Stimulated activated CD8-positive, alpha-beta memory T cell treated with anti-CD3 and anti-CD28 coated beads, Interleukin-15, amount 100 ng/mL, for 1 hour (primary cell): ENCODE measurements around the gene SLCO3A1.

Source experiments
- DNase-seq: peaks from one replicate; pipeline ENCODE4 v3.0.0-alpha.2; 2020; ENCODE audit warnings: low read depth

Gene SLCO3A1

DNA sequence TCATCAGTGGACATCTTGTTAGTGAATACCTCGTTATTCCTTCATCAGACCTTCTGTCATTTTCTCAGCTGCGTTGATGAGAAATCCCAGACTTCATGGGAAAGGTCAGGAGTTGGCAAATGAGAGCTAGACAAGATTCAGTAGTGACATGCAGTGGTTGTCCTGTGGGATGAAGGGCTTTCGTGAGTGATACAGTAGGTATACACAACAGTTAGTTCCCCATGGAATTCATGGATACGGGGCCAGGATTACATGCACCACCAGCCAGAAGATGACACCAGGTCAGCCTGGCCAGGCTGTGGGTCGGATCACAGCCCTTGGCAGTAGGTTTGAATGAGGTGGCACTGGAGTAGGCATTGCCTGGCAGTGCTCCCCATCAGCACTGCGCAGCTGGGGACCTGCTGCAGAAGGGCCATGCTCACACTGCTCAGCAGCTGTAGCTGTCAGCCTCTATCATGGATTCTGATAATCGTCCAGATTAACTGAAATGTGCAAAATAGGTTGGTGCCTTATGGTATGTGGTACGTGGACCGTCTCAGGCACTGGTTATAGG lies 150.1 kb downstream of the SLCO3A1 start:
- DNase-seq, result no peak

DNA sequence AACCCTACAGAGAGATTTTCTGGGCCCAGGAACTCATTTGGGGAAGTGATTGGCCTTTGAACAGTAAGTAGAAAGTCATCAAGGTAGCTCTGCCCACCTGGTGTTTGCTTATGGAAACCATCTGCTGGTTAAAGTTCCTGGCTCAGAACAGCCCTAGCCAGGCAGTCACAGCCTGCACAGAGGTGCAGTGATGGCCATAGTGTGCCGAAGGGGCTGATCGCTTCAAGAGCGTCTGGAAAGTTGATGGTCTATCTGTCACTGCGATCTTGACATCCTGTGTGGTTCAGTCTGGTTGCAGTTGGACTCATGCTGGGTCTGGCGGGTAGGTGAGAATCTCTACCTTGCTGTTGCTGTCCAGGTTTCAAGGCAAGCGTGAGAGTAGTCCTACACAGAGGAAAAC lies 151.6 kb downstream of the SLCO3A1 start:
- no peak for DNase-seq

GRCh38 chr15:92006186-92007028 lies 152.9 kb downstream of the SLCO3A1 start:
- no peak for DNase-seq

DNA sequence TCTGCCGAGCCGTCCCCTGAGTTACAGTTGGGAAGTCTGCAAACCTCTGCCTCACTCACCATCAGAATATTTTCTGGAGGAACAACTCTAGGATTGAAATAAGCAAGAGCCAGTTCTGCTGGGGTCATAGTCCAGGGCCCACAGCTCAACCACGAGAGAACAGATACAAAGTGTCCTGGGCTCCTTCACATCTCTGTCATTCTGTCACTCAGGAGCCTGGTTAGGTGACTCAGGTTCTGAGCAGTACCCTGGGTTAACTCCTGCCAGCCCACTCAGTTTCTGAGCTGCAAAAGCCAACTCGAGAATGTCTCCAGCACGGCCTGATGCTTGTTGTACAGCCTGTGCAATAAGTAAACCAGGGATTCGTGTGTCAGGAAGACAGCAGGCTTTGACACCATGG lies 155.7 kb downstream of the SLCO3A1 start:
- no peak for DNase-seq

GRCh38 chr15:92011611-92012367 lies 158.3 kb downstream of the SLCO3A1 start:
- DNase-seq, result no peak

- no peak for DNase-seq
Observed at GRCh38 chr15:92012368-92012629, 158.8 kb downstream of the SLCO3A1 start.

DNA sequence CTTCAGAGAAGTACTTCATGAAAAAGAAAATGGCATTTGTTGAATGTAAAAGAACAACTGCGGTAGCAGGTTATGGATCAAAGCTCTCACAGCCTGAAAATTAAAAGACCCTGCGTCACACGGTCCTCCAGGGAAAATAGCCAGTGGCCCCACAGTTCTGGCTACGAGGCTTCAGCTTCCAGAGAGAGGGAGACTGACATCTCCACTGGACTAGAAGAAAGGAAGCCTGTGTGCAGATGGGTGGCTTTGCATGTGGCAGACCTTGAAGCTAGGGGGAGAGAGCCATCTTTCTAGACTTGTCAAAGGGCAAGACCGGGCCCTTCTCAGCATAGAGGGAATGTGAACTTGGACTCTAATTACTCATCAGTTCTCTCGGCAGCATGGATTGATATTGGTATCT lies 159.4 kb downstream of the SLCO3A1 start:
- DNase-seq, result no peak

GRCh38 chr15:92014281-92015030 lies 160.9 kb downstream of the SLCO3A1 start:
- DNase-seq, result no peak

DNA sequence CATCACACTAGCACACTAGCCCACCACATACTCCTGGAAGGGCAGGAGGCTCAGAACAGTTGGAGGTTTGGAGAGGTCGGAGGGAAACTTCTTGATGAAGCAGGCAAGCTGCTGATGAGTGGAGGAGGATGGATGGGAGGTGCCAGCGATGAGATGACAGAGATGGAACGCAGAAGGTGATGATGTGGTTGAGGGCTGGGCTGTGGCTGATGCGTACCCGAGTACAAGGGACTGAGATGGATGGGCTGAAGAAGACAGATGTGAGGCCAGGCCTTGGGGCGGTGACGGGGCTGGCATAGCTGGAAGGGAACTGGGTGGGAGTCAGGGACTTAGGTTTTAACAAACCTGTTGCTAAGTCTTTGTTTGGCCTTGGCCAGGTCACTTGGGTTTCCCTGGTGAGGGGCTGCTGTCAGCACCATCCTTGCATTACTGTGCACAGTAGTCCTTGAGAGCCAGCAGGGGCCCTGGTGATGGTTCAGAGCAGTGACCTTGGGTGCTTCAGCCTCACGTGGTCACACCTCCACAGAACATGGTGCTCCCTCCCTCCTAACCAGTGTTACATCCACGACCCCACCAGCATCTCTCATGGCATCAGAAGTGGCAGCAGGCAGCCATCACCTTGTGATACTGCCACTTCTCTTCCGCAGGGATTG lies 164.5 kb downstream of the SLCO3A1 start:
- no peak for DNase-seq

- DNase-seq, result no peak
Observed at GRCh38 chr15:92018535-92019239, 165.2 kb downstream of the SLCO3A1 start.

DNA sequence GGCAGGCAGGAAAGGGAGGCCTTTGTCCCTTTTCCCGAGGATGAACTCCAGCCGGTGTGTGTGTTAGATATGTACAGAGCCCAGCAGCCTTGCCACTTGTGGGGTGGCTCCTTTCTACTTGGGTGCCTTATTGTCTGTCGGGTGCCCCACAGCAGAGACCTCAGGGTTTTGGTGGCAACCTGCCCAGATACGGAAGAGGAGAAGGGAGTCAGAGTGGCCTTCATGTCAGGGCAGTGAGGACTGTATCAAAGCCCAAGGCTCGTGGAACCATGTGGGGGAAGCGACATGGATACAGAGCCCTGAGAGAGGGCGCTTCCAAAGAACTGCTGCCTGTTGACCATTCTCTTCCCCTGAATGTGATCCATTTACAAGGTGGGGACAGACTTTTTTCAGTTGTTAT lies 166.2 kb downstream of the SLCO3A1 start:
- DNase-seq, result no peak

- no peak for DNase-seq
Observed at GRCh38 chr15:92020207-92020606, 166.7 kb downstream of the SLCO3A1 start.

GRCh38 chr15:92020804-92021203 lies 167.3 kb downstream of the SLCO3A1 start:
- no peak for DNase-seq

GRCh38 chr15:92021792-92022191 lies 168.3 kb downstream of the SLCO3A1 start:
- no peak for DNase-seq

GRCh38 chr15:92023965-92024364 lies 170.5 kb downstream of the SLCO3A1 start:
- DNase-seq, result no peak

DNA sequence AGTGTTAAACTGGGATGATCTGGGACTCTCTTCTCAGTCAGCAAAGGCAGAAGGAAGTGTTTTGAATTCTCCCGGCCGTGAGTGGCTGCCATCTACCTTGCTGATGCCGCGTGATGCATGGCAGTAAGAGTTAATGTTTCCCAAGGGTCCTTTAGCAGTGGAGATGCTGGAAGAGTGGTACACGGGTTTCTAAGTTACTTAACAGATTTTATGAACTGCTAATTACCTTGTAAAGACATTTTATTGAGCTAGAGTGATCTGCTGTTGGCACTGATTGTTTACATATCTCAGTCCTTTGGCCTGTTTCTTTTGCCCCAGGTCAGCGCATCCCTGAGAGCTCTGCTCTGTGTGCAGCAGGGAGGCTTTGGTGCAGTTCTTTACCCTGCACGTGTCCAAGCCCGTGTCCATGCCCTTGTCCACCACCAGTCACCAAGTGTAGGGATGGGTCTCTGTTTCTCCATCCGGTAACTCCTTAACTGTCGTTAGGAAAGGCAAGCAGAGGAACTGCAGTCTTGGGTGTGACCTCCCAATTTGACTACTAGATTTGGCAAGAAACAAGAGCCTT lies 172.3 kb downstream of the SLCO3A1 start:
- no peak for DNase-seq

DNA sequence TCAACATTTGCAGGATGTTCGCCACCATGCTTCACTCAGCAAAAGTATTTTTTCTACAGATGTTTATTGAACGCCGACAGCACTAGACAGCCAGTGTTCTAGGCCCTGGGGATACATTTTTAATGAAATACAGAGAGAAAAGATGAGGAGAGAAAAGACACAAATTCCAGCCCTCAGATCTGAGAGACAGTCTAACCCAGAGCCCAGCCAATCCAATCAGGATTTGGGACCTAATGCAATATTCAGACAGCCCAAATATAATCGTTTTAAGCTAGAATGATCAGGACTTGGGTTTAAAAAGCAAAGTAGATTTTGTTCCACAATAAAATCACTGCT lies 174.8 kb downstream of the SLCO3A1 start:
- no peak for DNase-seq

GRCh38 chr15:92029767-92030166 lies 176.3 kb downstream of the SLCO3A1 start:
- no peak for DNase-seq

DNA sequence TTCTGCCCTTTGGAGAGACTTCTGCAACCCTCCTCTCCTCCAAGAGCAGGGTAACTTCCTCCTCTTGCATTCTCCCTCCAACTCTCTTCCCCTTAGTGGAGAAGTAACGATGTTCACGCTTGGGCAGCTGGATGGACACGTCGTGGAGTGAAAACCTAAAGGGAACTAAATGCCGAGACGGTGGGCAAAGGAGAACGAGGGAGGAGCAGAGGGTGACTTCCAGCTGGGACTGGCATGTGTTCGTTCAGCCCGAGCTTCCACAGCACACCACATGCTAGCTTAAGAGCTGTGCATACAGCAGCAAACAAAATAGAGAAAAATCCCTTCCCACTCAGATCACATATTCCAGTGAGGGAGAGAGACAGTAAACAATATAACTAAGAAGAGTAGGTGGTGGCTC lies 179.8 kb downstream of the SLCO3A1 start:
- DNase-seq, result no peak

DNA sequence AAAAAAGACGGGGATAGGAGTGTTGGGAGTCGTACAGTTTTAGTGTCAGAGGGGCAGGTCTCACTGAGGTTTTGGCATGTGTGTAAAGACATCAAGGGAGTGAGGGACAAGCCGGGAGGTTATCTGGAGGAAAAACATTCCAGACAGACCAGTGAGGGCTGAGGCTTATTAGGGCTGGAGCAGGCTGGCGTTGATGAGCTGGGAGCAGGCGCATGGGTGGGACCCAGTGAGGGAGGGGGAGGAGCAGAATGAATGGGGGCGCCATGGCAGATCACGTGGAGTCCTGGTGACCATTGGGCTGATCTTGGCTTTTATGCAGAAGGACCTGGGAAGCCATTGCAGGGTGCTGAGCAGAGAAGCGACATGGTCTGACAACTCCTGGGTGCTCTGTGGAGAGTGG lies 180.2 kb downstream of the SLCO3A1 start:
- no peak for DNase-seq

- no peak for DNase-seq
Observed at GRCh38 chr15:92034227-92034626, 180.7 kb downstream of the SLCO3A1 start.
